K562 (cell line): Measurements from ENCODE around the gene KANK2. TPM values are rescaled to one million over a fixed set of nuclear protein-coding genes. Genes with fewer than 3 reads are reported as not detected.

Source experiments
- ARID2 ChIP-seq: fragments of 450-650 bp; IDR thresholded peaks from 2 replicates; pipeline ENCODE4 v1.6.1; 2017; ENCODE audit warnings: antibody characterized with exemption, mild to moderate bottlenecking
- ATF6 ChIP-seq: sonication (generic); formaldehyde crosslinking; IDR thresholded peaks from 2 replicates; pipeline ENCODE4 v1.4.0; 2020; ENCODE audit warnings: mild to moderate bottlenecking, missing genetic modification reagents
- BHLHE40 ChIP-seq: IDR thresholded peaks from 2 replicates; pipeline ENCODE4 v1.6.1; 2011; ENCODE audit warnings: low read length, improper control_type of control experiment
- CEBPG ChIP-seq, 3 experiments: fragments of 200-800 bp in 1 of 3; sonication (Bioruptor generic) in 1 of 3; sonication (generic) in 1 of 3; formaldehyde crosslinking in 1 of 3; IDR thresholded peaks in 2 of 3; conservative IDR thresholded peaks in 1 of 3; 2 replicates each; pipeline versions ENCODE4 v1.6.1 to v1.8.0; 2016 to 2022; ENCODE audit warnings: missing compliant biosample characterization in 2 of 3, missing genetic modification characterization in 2 of 3, mild to moderate bottlenecking in 1 of 3, missing genetic modification reagents in 1 of 3
- CUX1 ChIP-seq: fragments of 200-800 bp; sonication (Bioruptor generic); IDR thresholded peaks from 2 replicates; pipeline ENCODE4 v1.6.1; 2016; ENCODE audit warnings: missing genetic modification characterization, missing compliant biosample characterization
- GABPA ChIP-seq: fragments of 200-800 bp; sonication (Bioruptor generic); conservative IDR thresholded peaks from 2 replicates; pipeline ENCODE4 v1.6.1; 2016; ENCODE audit warnings: low read depth, missing genetic modification characterization, missing compliant biosample characterization
- NONO ChIP-seq, 2 experiments: fragments of 200-400 bp in 1 of 2; fragments of 450-650 bp in 1 of 2; formaldehyde crosslinking in 1 of 2; IDR thresholded peaks; 2 replicates each; pipeline ENCODE4 v1.6.1; 2017; ENCODE audit warnings: low read depth in 2 of 2, mild to moderate bottlenecking in 2 of 2, moderate library complexity in 2 of 2, low read length in 1 of 2
- OTX1 ChIP-seq: fragments of 450-650 bp; formaldehyde crosslinking; IDR thresholded peaks from 2 replicates; pipeline ENCODE4 v1.4.0; 2022; ENCODE audit warnings: mild to moderate bottlenecking
- POLR2G ChIP-seq: fragments of 200-400 bp; formaldehyde crosslinking; IDR thresholded peaks from 2 replicates; pipeline ENCODE4 v1.6.1; 2017; ENCODE audit warnings: low read depth, mild to moderate bottlenecking, antibody characterized with exemption, low read length, moderate library complexity
- SMC3 ChIP-seq: conservative IDR thresholded peaks from 2 replicates; pipeline ENCODE4 v1.6.1; 2011; ENCODE audit warnings: low read depth, low read length, improper control_type of control experiment; ENCODE audit not compliant: insufficient read depth
- TCF3 ChIP-seq: sonication (generic); formaldehyde crosslinking; IDR thresholded peaks from 2 replicates; pipeline ENCODE4 v1.4.0; 2020; ENCODE audit warnings: mild to moderate bottlenecking, missing genetic modification reagents
- TCF7L2 ChIP-seq: fragments of 150-350 bp; IDR thresholded peaks from 2 replicates; pipeline ENCODE4 v1.6.1; 2016; ENCODE audit warnings: low read depth, mild to moderate bottlenecking, low read length, moderate library complexity
- U2AF2 ChIP-seq: fragments of 200-400 bp; formaldehyde crosslinking; optimal IDR thresholded peaks from 2 replicates; pipeline ENCODE3; 2017; ENCODE audit warnings: low read depth, mild to moderate bottlenecking, low read length
- ZFX ChIP-seq: sonication (generic); formaldehyde crosslinking; IDR thresholded peaks from 2 replicates; pipeline ENCODE4 v1.8.0; 2022; ENCODE audit warnings: mild to moderate bottlenecking, missing genetic modification reagents, moderate library complexity
- polyA plus RNA-seq, 8 experiments: library from polyadenylated mRNA; depleted of rRNA in 4 of 8; stranded (reverse) in 5 of 8; unstranded in 3 of 8; fragments of >200 nt; fragmentation: Nextera tagmentation in 2 of 8; fragmentation: Illumina TruSeq in 1 of 8; extraction: Ambion mirVana in 2 of 8; extraction: Trizol in 1 of 8; gene quantifications; 2 replicates each; pipeline versions ENCODE4 v1.2.1 to v1.2.3, GENCODE V29; 2011 to 2014; ENCODE audit warnings: inconsistent platforms in 1 of 8, missing spikeins in 1 of 8
- total RNA-seq, 7 experiments: library from RNA; depleted of rRNA in 6 of 7; stranded (reverse); fragments of >200 nt in 6 of 7; fragmentation: Illumina TruSeq in 2 of 7; extraction: Trizol in 2 of 7; gene quantifications; 2 replicates each; pipeline versions ENCODE4 v1.2.1 to v1.2.3, GENCODE V29; 2011 to 2021; ENCODE audit warnings: low replicate concordance in 1 of 7

The KANK2 gene
- total and polyA plus RNA-seq, 9 of the 15 experiments (the other 6 are each of a cell fraction or from before 2014, with no cell fraction given) = 4.4 to 47.8 (median 21.3) TPM

- peak; percentile 71 for TF ChIP-seq POLR2G
- no peak for TF ChIP-seq U2AF2
- TF ChIP-seq NONO (IDR thresholded peaks at IDR 0.05; ENCODE audit: low read depth in 2 of 2, low read length in 1 of 2) = peak in 1 of 2 experiments; percentile 84; a peak in 2 of 4 replicates
- peak; percentile 89 for TF ChIP-seq SMC3
- TF ChIP-seq CEBPG (CRISPR knock-in tag; IDR thresholded peaks at IDR 0.05) = peak; percentile 42; the same call in 1 of the 2 replicates
- 0 out of 4 replicates have a peak, but pooled peaks of 1 of the 2 experiments have one; percentile 6 for TF ChIP-seq CEBPG (tag; conservative IDR thresholded peaks at IDR 0.05 in 1 of 2, IDR thresholded peaks at IDR 0.05 in 1 of 2)
- TF ChIP-seq ZFX (CRISPR knock-in tag) = peak; percentile 21; the same call in 1 of the 2 replicates
- TF ChIP-seq CUX1 (CRISPR knock-in tag) = no peak
- 0 out of 2 replicates have a peak, but pooled peaks have one; percentile 44 for TF ChIP-seq ATF6 (CRISPR knock-in tag)
- TF ChIP-seq GABPA (tag) = peak; percentile 60
- TF ChIP-seq TCF3 (CRISPR knock-in tag) = 0 out of 2 replicates have a peak, but pooled peaks have one; percentile 20
- peak; percentile 38; the same call in 1 of the 2 replicates for TF ChIP-seq TCF7L2
- peak; percentile 76 for TF ChIP-seq ARID2
- peak; percentile 5; the same call in 1 of the 2 replicates for TF ChIP-seq OTX1 (CRISPR knock-in tag)
- 0 out of 2 replicates have a peak, but pooled peaks have one; percentile 29 for TF ChIP-seq BHLHE40
Observed at GRCh38 chr19:11137542-11138384, 59.6 kb downstream of the KANK2 start (continued).
